ENCODE results near the gene GDE1.

GDE1 gene

GRCh38 chr16:19488213-19488640 is 33.7 kb downstream of the GDE1 start:
- DNase-seq, result no peak

GRCh38 chr16:19486750-19487325 is 35.1 kb downstream of the GDE1 start:
- DNase-seq, result no peak

- no peak for DNase-seq
These were observed 35.8 kb downstream of the GDE1 start for GRCh38 chr16:19486051-19486450.

GRCh38 chr16:19485611-19486010 is 36.3 kb downstream of the GDE1 start:
- no peak for DNase-seq

- no peak for DNase-seq
These were observed 37.8 kb downstream of the GDE1 start for GRCh38 chr16:19484096-19484495.

GRCh38 chr16:19482291-19482690 is 39.6 kb downstream of the GDE1 start:
- no peak for DNase-seq

- DNase-seq, result no peak
These were observed 40.1 kb downstream of the GDE1 start for GRCh38 chr16:19481769-19482168.

- DNase-seq, result no peak
These were observed 40.6 kb downstream of the GDE1 start for GRCh38 chr16:19481296-19481695.

GRCh38 chr16:19479302-19479721 is 42.6 kb downstream of the GDE1 start:
- DNase-seq, result no peak

- no peak for DNase-seq
These were observed 43.4 kb downstream of the GDE1 start for GRCh38 chr16:19478505-19478904.

- no peak for DNase-seq
These were observed 47.3 kb downstream of the GDE1 start for GRCh38 chr16:19474617-19475016.

GRCh38 chr16:19472482-19472881 is 49.4 kb downstream of the GDE1 start:
- no peak for DNase-seq

GRCh38 chr16:19468300-19468699 is 53.6 kb downstream of the GDE1 start:
- DNase-seq, result no peak

- no peak for DNase-seq
These were observed 58.2 kb downstream of the GDE1 start for GRCh38 chr16:19463468-19464315.

- DNase-seq, result no peak
These were observed 61.5 kb downstream of the GDE1 start for GRCh38 chr16:19460397-19460796.

- no peak for DNase-seq
These were observed 63.0 kb downstream of the GDE1 start for GRCh38 chr16:19458722-19459379.

Data from right kidney (tissue), 1 donor.